Measurements from ENCODE around the gene HIGD1B. TPM values are rescaled to one million over a fixed set of nuclear protein-coding genes. Genes with fewer than 3 reads are reported as not detected.

HIGD1B gene
- total and polyA plus RNA-seq, 2 donors (not counting 1 experiment from before 2014, with no cell fraction given), result not detected

- Histone ChIP-seq H3K27ac (ENCODE audit: low read length in 2 of 2) (no peak overlapping the region), H3K4me1 (ENCODE audit: control insufficient read depth in 2 of 2, insufficient read depth in 2 of 2, low read length in 2 of 2) (peaks cover 14 to 17% of the 10 kb centered on the region in 2 donors), H3K4me2 (replicated peaks; ENCODE audit: low read depth, low read length, poor library complexity, severe bottlenecking) (no peak overlapping the region), H3K4me3 (ENCODE audit: control extremely low read depth in 1 of 5, extremely low read depth in 1 of 5, insufficient read depth in 1 of 5, low read depth in 2 of 5, low read length in 4 of 5) (no peak overlapping the region), H3K79me2 (ENCODE audit: control insufficient read depth, insufficient read depth, low read length) (peaks cover 88% of the 10 kb centered on the region), H3K27me3 (replicated peaks in 1 of 4; ENCODE audit: control extremely low read depth in 1 of 4, control insufficient read depth in 3 of 4, insufficient read depth in 4 of 4, low read length in 3 of 4) (no peaks in the 10 kb centered on the region), H3K36me3 (replicated peaks in 1 of 2; ENCODE audit: control extremely low read depth in 1 of 2, control insufficient read depth in 1 of 2, extremely low read depth in 1 of 2, insufficient read depth in 2 of 2, low read length in 1 of 2) (peaks cover 9 to 38% of the 10 kb centered on the region in 2 experiments), H3K9ac (ENCODE audit: low read length) (no peak overlapping the region), H2AFZ (ENCODE audit: insufficient read depth, low read depth, low read length, poor library complexity, severe bottlenecking) (no peak overlapping the region), H4K20me1 (ENCODE audit: control insufficient read depth, insufficient read depth, low read length, poor library complexity, severe bottlenecking) (peaks cover 65% of the 10 kb centered on the region), H3K9me3 (ENCODE audit: control extremely low read depth in 1 of 3, control insufficient read depth in 2 of 3, insufficient read depth in 1 of 3, low read length in 2 of 3) (no peaks in the 10 kb centered on the region)
- Mint-ChIP-seq H3K27me3 (no peaks in the 10 kb centered on the region), H3K27ac (no peak overlapping the region), H3K4me1 (peaks cover 16% of the 10 kb centered on the region), H3K9me3 (ENCODE audit: insufficient read depth) (no peaks in the 10 kb centered on the region), H3K4me3 (no peak overlapping the region)
- TF ChIP-seq EZH2 (IDR thresholded peaks at IDR 0.05; ENCODE audit: borderline replicate concordance, insufficient read depth, low read depth, low read length, poor library complexity, severe bottlenecking), result no peak
- no peak for TF ChIP-seq CTCF (IDR thresholded peaks at IDR 0.05)
- ATAC-seq (ENCODE audit: low read depth), result no peak
- CTCF ChIA-PET, result interaction anchor here (0.9 to 1.2 kb wide), 2 partner anchors 13 to 116 kb away, joined by 3 read pairs; no protein-coding TSS in a partner anchor
- POLR2A ChIA-PET, result no interaction called here
- intact Hi-C loops (cut with micrococcal nuclease), result no loop called here
- DNase-seq, result no peak
Observed at GRCh38 chr17:44892250-44892649, 44.6 kb downstream of the HIGD1B start.

GRCh38 chr17:44894642-44895041 lies 47.0 kb downstream of the HIGD1B start:
- no peak for DNase-seq
- H3K27me3 Mint-ChIP-seq, result no peaks in the 10 kb centered on the region
- no peak overlapping the region for H3K27ac Mint-ChIP-seq
- Histone ChIP-seq H4K20me1 (ENCODE audit: control insufficient read depth, insufficient read depth, low read length, poor library complexity, severe bottlenecking) (peaks cover 42% of the 10 kb centered on the region), H3K9ac (ENCODE audit: low read length) (no peak overlapping the region), H3K4me1 (ENCODE audit: control insufficient read depth in 2 of 2, insufficient read depth in 2 of 2, low read length in 2 of 2) (peaks cover 6 to 15% of the 10 kb centered on the region in 2 donors), H3K27me3 (replicated peaks in 1 of 4; ENCODE audit: control extremely low read depth in 1 of 4, control insufficient read depth in 3 of 4, insufficient read depth in 4 of 4, low read length in 3 of 4) (no peaks in the 10 kb centered on the region), H3K27ac (ENCODE audit: low read length in 2 of 2) (no peak overlapping the region), H3K36me3 (replicated peaks in 1 of 2; ENCODE audit: control extremely low read depth in 1 of 2, control insufficient read depth in 1 of 2, extremely low read depth in 1 of 2, insufficient read depth in 2 of 2, low read length in 1 of 2) (peaks cover 9 to 38% of the 10 kb centered on the region in 2 experiments), H2AFZ (ENCODE audit: insufficient read depth, low read depth, low read length, poor library complexity, severe bottlenecking) (no peak overlapping the region), H3K4me3 (ENCODE audit: control extremely low read depth in 1 of 5, extremely low read depth in 1 of 5, insufficient read depth in 1 of 5, low read depth in 2 of 5, low read length in 4 of 5) (no peak overlapping the region), H3K9me3 (ENCODE audit: control extremely low read depth in 1 of 3, control insufficient read depth in 2 of 3, insufficient read depth in 1 of 3, low read length in 2 of 3) (no peaks in the 10 kb centered on the region), H3K79me2 (ENCODE audit: control insufficient read depth, insufficient read depth, low read length) (peaks cover 87% of the 10 kb centered on the region), H3K4me2 (replicated peaks; ENCODE audit: low read depth, low read length, poor library complexity, severe bottlenecking) (no peak overlapping the region)
- H3K4me3 Mint-ChIP-seq, result no peak overlapping the region
- intact Hi-C loops (cut with micrococcal nuclease), result no loop called here
- WGBS (ENCODE audit: insufficient coverage), result no CpG with 5 or more reads among the region's 4 CpGs
- CTCF ChIA-PET, result interaction anchor here (1.5 to 3.3 kb wide), 2 partner anchors 10 to 16 kb away, joined by 3 to 16 read pairs; no protein-coding TSS in a partner anchor
- TF ChIP-seq EZH2 (IDR thresholded peaks at IDR 0.05; ENCODE audit: borderline replicate concordance, insufficient read depth, low read depth, low read length, poor library complexity, severe bottlenecking), result no peak
- no peak for TF ChIP-seq CTCF (IDR thresholded peaks at IDR 0.05)
- H3K9me3 Mint-ChIP-seq (ENCODE audit: insufficient read depth), result no peaks in the 10 kb centered on the region
- POLR2A ChIA-PET, result no interaction called here
- ATAC-seq (ENCODE audit: low read depth), result no peak
- H3K4me1 Mint-ChIP-seq, result peaks cover 28% of the 10 kb centered on the region

All from B cell (primary cell).